ENCODE results near the gene MOV10. TPM values are rescaled to one million over a fixed set of nuclear protein-coding genes. Genes with fewer than 3 reads are reported as not detected.

MOV10 gene
- total and polyA plus RNA-seq, 2 donors: 33.6 to 62.9 TPM

DNA sequence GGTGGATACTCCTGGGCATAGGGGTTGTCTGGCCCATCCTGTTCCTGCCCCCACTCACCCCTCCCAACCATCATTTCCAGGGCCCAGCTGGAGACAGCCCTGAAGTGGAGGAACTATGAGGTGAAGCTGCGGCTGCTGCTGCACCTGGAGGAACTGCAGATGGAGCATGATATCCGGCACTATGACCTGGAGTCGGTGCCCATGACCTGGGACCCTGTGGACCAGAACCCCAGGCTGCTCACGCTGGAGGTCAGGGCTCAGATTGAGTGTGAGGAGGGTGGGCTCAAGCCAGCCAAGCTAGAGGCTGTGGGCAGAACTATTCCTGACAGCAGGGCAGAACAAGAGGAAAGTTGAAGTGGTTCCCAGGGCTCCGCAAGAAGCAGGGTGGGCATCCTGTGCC lies 18.2 kb downstream of the MOV10 start:
- Histone ChIP-seq H3K27me3 (ENCODE audit: control insufficient read depth in 2 of 2, insufficient read depth in 1 of 2, low read length in 1 of 2) (no peaks in the 10 kb centered on the region), H3K9me3 (ENCODE audit: control insufficient read depth in 2 of 2, insufficient read depth in 1 of 2, low read length in 1 of 2) (no peaks in the 10 kb centered on the region), H3K36me3 (ENCODE audit: control insufficient read depth in 2 of 2, insufficient read depth in 2 of 2, low read length in 1 of 2) (peaks cover 57 to 66% of the 10 kb centered on the region in 2 donors), H3K27ac (ENCODE audit: low read depth in 1 of 2, low read length in 1 of 2) (no peak overlapping the region), H3K4me1 (ENCODE audit: control insufficient read depth in 2 of 2, insufficient read depth in 2 of 2, low read length in 2 of 2) (peaks cover 0 to 8% of the 10 kb centered on the region in 2 donors), H3K4me3 (ENCODE audit: low read length in 2 of 2) (no peak overlapping the region)
- DNase-seq (ENCODE audit: low read depth in 6 of 9, low spot score in 9 of 9): no peak
- WGBS: 97% methylated on average over 5 of the region's 5 CpGs

DNA sequence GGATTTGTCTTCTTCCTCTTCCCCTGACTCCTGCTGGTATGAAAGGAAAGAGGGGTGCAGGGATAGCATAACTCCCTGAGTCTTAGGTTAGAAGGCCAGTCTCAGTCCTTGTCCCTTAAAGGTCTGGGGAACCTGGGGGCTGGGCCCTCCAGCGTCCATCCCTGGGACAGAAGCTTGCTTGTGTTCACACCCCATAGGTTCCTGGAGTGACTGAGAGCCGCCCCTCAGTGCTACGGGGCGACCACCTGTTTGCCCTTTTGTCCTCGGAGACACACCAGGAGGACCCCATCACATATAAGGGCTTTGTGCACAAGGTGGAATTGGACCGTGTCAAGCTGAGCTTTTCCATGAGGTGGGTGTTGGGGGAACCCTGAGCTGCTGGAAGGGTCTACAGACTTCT lies 19.4 kb downstream of the MOV10 start:
- no peak for DNase-seq (ENCODE audit: low read depth in 6 of 9, low spot score in 9 of 9)
- 98% methylated on average over 6 of the region's 6 CpGs for WGBS
- H3K36me3 ChIP-seq (ENCODE audit: control insufficient read depth in 2 of 2, insufficient read depth in 2 of 2, low read length in 1 of 2): peaks cover 68 to 72% of the 10 kb centered on the region in 2 donors
- H3K27me3 ChIP-seq (ENCODE audit: control insufficient read depth in 2 of 2, insufficient read depth in 1 of 2, low read length in 1 of 2): no peaks in the 10 kb centered on the region
- H3K9me3 ChIP-seq (ENCODE audit: control insufficient read depth in 2 of 2, insufficient read depth in 1 of 2, low read length in 1 of 2): no peaks in the 10 kb centered on the region
- H3K4me3 ChIP-seq (ENCODE audit: low read length in 2 of 2): no peak overlapping the region
- H3K4me1 ChIP-seq (ENCODE audit: control insufficient read depth in 2 of 2, insufficient read depth in 2 of 2, low read length in 2 of 2): peaks cover 0 to 4% of the 10 kb centered on the region in 2 donors
- H3K27ac ChIP-seq (ENCODE audit: low read depth in 1 of 2, low read length in 1 of 2): no peak overlapping the region

DNA sequence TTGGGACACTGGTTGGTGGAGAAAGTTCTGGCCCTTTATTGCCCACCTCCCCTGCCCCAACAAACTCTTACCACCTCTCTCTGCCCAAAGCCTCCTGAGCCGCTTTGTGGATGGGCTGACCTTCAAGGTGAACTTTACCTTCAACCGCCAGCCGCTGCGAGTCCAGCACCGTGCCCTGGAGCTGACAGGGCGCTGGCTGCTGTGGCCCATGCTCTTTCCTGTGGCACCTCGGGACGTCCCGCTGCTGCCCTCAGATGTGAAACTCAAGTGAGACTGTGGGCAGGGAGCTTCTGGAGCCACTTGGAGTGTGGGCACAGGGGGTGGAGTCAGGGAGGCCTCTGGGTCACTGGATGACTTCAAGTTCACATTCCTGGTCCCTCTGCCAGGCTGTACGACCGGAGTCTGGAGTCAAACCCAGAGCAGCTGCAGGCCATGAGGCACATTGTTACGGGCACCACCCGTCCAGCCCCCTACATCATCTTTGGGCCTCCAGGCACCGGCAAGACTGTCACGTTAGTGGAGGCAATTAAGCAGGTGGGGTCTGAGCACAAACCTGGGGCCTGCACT lies 20.0 kb downstream of the MOV10 start:
- no peak overlapping the region for H3K27ac ChIP-seq (ENCODE audit: low read depth in 1 of 2, low read length in 1 of 2)
- H3K9me3 ChIP-seq (ENCODE audit: control insufficient read depth in 2 of 2, insufficient read depth in 1 of 2, low read length in 1 of 2): no peaks in the 10 kb centered on the region
- peaks cover 0 to 4% of the 10 kb centered on the region in 2 donors for H3K4me1 ChIP-seq (ENCODE audit: control insufficient read depth in 2 of 2, insufficient read depth in 2 of 2, low read length in 2 of 2)
- no peaks in the 10 kb centered on the region for H3K27me3 ChIP-seq (ENCODE audit: control insufficient read depth in 2 of 2, insufficient read depth in 1 of 2, low read length in 1 of 2)
- no peak overlapping the region for H3K4me3 ChIP-seq (ENCODE audit: low read length in 2 of 2)
- WGBS: 96% methylated on average over 15 of the region's 15 CpGs
- no peak for DNase-seq (ENCODE audit: low read depth in 6 of 9, low spot score in 9 of 9)
- peaks cover 68 to 69% of the 10 kb centered on the region in 2 donors for H3K36me3 ChIP-seq (ENCODE audit: control insufficient read depth in 2 of 2, insufficient read depth in 2 of 2, low read length in 1 of 2)

DNA sequence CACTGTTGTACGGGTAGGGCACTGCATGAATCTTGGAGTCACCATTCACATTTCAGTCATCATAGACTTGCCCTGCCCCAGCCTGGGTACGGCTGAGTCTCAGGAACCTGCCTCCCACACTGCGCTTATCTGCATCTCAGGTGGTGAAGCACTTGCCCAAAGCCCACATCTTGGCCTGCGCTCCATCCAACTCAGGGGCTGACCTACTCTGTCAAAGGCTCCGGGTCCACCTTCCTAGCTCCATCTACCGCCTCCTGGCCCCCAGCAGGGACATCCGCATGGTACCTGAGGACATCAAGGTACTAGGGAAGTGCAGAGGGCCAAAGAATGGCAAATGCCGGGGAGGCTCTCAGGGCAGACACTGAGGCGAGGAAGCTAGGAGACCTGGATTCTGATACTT lies 20.8 kb downstream of the MOV10 start:
- Histone ChIP-seq H3K27me3 (ENCODE audit: control insufficient read depth in 2 of 2, insufficient read depth in 1 of 2, low read length in 1 of 2) (no peaks in the 10 kb centered on the region), H3K9me3 (ENCODE audit: control insufficient read depth in 2 of 2, insufficient read depth in 1 of 2, low read length in 1 of 2) (no peaks in the 10 kb centered on the region), H3K36me3 (ENCODE audit: control insufficient read depth in 2 of 2, insufficient read depth in 2 of 2, low read length in 1 of 2) (peaks cover 69 to 75% of the 10 kb centered on the region in 2 donors), H3K4me3 (ENCODE audit: low read length in 2 of 2) (no peak overlapping the region), H3K27ac (ENCODE audit: low read depth in 1 of 2, low read length in 1 of 2) (no peak overlapping the region), H3K4me1 (ENCODE audit: control insufficient read depth in 2 of 2, insufficient read depth in 2 of 2, low read length in 2 of 2) (peaks cover 0 to 11% of the 10 kb centered on the region in 2 donors)
- 98% methylated on average over 9 of the region's 9 CpGs for WGBS
- DNase-seq (ENCODE audit: low read depth in 6 of 9, low spot score in 9 of 9): no peak

DNA sequence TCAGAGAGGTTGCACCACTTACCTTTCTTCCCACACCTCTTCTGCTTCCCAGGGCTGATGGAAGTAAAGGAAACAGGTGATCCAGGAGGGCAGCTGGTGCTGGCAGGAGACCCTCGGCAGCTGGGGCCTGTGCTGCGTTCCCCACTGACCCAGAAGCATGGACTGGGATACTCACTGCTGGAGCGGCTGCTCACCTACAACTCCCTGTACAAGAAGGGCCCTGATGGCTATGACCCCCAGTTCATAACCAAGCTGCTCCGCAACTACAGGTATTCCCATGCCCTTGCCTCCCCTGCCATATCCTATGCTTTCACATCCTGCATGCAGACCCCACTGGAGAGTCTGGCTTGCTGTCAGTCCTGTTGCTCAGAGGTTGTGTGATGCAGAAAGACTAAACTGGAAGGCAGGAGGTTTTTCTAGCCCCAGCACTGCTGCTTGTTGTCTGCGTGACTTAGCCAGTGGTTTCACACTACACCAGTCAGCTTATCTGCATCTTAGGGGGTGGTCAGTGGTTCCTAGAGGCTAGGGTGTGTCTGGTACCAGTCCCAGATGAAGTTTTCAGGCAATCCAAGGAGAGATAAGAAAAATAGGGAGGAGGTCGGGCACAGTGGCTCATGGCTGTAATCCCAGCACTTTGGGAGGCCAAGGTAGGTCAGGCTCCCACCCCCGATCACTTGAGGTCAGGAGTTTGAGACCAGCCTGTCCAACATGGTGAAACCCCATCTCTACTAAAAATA lies 22.3 kb downstream of the MOV10 start:
- Histone ChIP-seq H3K36me3 (ENCODE audit: control insufficient read depth in 2 of 2, insufficient read depth in 2 of 2, low read length in 1 of 2) (peaks cover 72% of the 10 kb centered on the region in 2 donors), H3K4me3 (ENCODE audit: low read length in 2 of 2) (no peak overlapping the region), H3K9me3 (ENCODE audit: control insufficient read depth in 2 of 2, insufficient read depth in 1 of 2, low read length in 1 of 2) (no peaks in the 10 kb centered on the region), H3K27ac (ENCODE audit: low read depth in 1 of 2, low read length in 1 of 2) (no peak overlapping the region), H3K4me1 (ENCODE audit: control insufficient read depth in 2 of 2, insufficient read depth in 2 of 2, low read length in 2 of 2) (peaks cover 0 to 26% of the 10 kb centered on the region in 2 donors), H3K27me3 (ENCODE audit: control insufficient read depth in 2 of 2, insufficient read depth in 1 of 2, low read length in 1 of 2) (no peaks in the 10 kb centered on the region)
- 98% methylated on average over 7 of the region's 7 CpGs for WGBS
- no peak for DNase-seq (ENCODE audit: low read depth in 6 of 9, low spot score in 9 of 9)

DNA sequence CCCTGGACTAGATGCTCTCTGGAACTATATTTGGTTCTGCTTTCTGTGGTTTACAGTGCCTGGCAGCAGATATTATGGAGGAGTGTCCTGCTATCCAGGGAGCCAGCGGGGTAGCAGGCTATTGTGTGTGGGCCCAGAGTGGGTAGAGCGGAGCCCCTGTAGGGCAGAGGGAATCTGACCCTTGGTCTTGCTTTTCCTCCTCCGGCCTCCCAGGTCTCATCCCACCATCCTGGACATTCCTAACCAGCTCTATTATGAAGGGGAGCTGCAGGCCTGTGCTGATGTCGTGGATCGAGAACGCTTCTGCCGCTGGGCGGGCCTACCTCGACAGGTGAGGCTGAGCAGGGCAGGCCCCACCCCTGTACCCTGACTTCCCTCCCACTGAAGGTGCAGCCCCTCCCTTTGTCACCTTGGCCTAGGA lies 23.3 kb downstream of the MOV10 start:
- Histone ChIP-seq H3K27ac (ENCODE audit: low read depth in 1 of 2, low read length in 1 of 2) (peak overlapping the region in 1 of 2 donors; percentile 9), H3K27me3 (ENCODE audit: control insufficient read depth in 2 of 2, insufficient read depth in 1 of 2, low read length in 1 of 2) (no peaks in the 10 kb centered on the region), H3K9me3 (ENCODE audit: control insufficient read depth in 2 of 2, insufficient read depth in 1 of 2, low read length in 1 of 2) (no peaks in the 10 kb centered on the region), H3K36me3 (ENCODE audit: control insufficient read depth in 2 of 2, insufficient read depth in 2 of 2, low read length in 1 of 2) (peaks cover 62 to 64% of the 10 kb centered on the region in 2 donors), H3K4me3 (ENCODE audit: low read length in 2 of 2) (no peak overlapping the region), H3K4me1 (ENCODE audit: control insufficient read depth in 2 of 2, insufficient read depth in 2 of 2, low read length in 2 of 2) (peaks cover 0 to 26% of the 10 kb centered on the region in 2 donors)
- WGBS: 97% methylated on average over 9 of the region's 9 CpGs
- no peak for DNase-seq (ENCODE audit: low read depth in 6 of 9, low spot score in 9 of 9)

DNA sequence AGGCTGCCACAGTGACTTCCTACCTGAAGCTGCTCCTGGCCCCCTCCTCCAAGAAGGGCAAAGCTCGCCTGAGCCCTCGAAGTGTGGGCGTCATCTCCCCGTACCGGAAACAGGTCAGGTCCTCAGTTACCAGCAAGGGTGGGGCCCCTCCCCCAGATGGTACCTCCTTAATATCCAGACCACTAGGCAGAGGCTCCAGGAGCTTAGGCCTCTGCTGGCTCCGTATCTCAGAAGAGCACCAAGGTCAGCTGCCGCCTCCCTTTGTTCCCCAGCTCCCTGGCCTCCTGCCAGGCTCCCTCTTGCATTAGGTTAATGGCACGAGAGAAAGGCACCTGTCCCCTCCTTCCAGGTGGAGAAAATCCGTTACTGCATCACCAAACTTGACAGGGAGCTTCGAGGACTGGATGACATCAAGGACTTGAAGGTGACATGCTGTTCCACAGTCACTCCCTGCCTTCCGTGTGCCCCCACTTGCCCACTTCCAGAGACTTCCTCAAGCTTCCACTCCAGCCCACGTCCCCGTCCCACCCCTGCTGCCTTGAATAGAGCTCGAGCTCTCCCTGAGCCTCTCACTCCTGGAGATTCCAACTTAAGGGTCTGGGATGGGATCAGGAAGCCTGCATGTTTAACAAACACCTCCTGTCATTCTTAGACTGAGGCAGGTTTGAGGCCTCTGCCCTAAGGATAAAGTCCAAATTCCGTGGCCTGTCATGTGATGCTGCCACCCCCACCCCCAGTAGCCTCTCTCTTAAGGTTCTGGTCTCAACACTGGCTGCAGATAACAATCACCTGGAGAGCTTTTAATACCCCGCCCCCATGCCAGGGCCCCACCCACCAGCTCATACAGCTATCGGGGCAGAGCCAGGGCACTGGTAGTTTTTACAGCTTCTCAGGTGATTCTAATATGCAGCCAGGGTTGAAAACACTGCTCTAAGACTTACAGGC lies 24.2 kb downstream of the MOV10 start:
- Histone ChIP-seq H3K27ac (ENCODE audit: low read depth in 1 of 2, low read length in 1 of 2) (peak overlapping the region in 1 of 2 donors; percentile 36), H3K27me3 (ENCODE audit: control insufficient read depth in 2 of 2, insufficient read depth in 1 of 2, low read length in 1 of 2) (no peaks in the 10 kb centered on the region), H3K4me3 (ENCODE audit: low read length in 2 of 2) (no peak overlapping the region), H3K9me3 (ENCODE audit: control insufficient read depth in 2 of 2, insufficient read depth in 1 of 2, low read length in 1 of 2) (no peaks in the 10 kb centered on the region), H3K4me1 (ENCODE audit: control insufficient read depth in 2 of 2, insufficient read depth in 2 of 2, low read length in 2 of 2) (peaks cover 0 to 28% of the 10 kb centered on the region in 2 donors), H3K36me3 (ENCODE audit: control insufficient read depth in 2 of 2, insufficient read depth in 2 of 2, low read length in 1 of 2) (peaks cover 56 to 57% of the 10 kb centered on the region in 2 donors)
- whole genome bisulfite sequencing: 94% methylated on average over 17 of the region's 17 CpGs
- no peak for DNase-seq (ENCODE audit: low read depth in 6 of 9, low spot score in 9 of 9)

DNA sequence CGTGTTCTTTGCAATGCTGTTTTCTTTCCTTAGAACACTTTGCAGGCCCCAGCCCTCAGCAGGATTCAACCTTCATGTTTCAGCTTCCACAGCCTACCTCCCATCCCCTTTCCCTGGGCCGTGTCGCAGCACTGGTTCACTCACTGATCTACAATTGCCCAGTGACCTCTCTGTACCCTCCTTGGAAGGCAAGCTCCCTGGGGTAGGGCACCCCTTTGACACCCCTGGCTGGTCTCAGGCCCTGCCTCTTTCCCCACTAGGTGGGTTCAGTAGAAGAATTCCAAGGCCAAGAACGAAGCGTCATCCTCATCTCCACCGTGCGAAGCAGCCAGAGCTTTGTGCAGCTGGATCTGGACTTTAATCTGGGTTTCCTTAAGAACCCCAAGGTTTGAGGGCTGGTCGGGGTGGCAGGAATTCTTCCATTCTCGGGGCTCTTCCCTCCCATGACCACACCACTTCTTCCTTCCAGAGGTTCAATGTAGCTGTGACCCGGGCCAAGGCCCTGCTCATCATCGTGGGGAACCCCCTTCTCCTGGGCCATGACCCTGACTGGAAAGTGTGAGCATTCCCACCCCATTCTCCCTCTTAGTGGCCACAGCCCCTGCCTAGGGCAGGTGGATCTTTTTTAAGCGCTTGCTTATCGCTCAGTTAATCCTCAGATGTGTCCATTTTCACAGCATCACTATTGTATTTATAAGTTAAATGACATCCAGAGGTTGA lies 25.1 kb downstream of the MOV10 start:
- H3K36me3 ChIP-seq (ENCODE audit: control insufficient read depth in 2 of 2, insufficient read depth in 2 of 2, low read length in 1 of 2): peaks cover 48 to 49% of the 10 kb centered on the region in 2 donors
- no peak overlapping the region for H3K4me3 ChIP-seq (ENCODE audit: low read length in 2 of 2)
- peaks cover under 1 to 37% of the 10 kb centered on the region in 2 donors for H3K4me1 ChIP-seq (ENCODE audit: control insufficient read depth in 2 of 2, insufficient read depth in 2 of 2, low read length in 2 of 2)
- H3K27ac ChIP-seq (ENCODE audit: low read depth in 1 of 2, low read length in 1 of 2): peak overlapping the region; percentile 53 to 80
- DNase-seq (ENCODE audit: low read depth in 6 of 9, low spot score in 9 of 9): no peak
- no peaks in the 10 kb centered on the region for H3K9me3 ChIP-seq (ENCODE audit: control insufficient read depth in 2 of 2, insufficient read depth in 1 of 2, low read length in 1 of 2)
- H3K27me3 ChIP-seq (ENCODE audit: control insufficient read depth in 2 of 2, insufficient read depth in 1 of 2, low read length in 1 of 2): no peaks in the 10 kb centered on the region
- 95% methylated on average over 13 of the region's 13 CpGs for WGBS
